ENCODE measurements around the gene ARMC10.
A peak's percentile ranks its signal among the peaks of the same experiment; 100 is the strongest.
"Not testable (repeated sequence)": the region's sequence is repeated elsewhere in the genome, so short reads cannot be mapped to it uniquely, and the experiment has no call there.

ARMC10 gene

DNA sequence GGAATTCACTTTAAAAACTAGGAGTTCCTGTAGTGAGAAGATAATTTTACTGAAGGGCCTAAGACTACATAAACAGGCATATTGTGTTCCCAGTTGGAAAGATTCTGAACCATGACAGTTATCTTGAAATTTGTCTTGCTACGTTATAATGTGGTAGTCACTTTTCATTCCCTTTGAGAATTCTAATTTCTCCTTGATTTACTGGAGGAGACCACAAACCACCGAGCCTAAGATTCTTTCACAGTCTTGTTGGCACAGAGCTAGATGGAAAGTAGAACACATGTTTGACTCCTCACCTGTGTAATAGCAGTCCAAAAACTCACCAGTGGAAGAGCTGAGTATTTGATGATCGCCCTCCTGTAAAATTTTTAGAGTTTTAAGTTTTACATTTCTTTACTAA, 4.9 kb downstream of the ARMC10 start:
- DNase-seq = no peak

DNA sequence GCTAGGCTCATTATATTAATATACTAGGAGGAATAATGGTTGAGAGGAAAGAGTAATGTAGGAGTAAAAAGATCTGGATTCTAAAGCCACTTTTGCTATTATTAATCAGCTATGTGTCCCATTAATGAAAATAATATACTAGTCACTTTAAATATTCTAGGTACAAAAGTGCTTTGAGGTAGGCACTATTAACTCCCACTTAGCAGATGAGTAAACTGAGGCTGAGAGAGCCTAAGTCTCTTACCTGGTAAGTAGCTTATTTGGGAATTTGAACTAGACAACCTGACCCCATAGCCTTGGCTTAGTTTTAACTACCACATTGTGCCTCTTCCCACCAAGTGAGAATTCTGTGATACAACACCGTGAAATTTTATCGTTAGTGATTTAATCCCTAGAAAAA, 6.0 kb downstream of the ARMC10 start:
- no peak for DNase-seq

DNA sequence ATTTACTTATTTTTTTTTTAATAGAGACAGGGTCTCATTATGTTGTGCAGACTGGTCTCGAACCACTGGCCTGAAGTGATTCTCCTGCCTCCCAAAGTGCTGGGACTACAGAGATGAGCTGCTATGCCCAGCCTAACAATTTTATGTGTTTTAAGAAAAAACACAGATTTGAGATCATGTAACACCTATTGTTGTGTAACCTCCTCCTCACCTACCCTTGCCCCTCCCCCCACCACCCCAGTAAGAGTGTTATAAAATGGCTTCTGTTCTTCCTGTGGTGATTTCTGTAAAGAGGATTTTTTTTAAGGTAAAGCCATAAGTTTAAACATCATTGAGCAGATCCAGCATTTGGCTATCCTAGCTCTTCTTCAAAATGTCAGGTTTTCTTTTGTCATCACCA, 7.6 kb downstream of the ARMC10 start:
- DNase-seq = no peak

DNA sequence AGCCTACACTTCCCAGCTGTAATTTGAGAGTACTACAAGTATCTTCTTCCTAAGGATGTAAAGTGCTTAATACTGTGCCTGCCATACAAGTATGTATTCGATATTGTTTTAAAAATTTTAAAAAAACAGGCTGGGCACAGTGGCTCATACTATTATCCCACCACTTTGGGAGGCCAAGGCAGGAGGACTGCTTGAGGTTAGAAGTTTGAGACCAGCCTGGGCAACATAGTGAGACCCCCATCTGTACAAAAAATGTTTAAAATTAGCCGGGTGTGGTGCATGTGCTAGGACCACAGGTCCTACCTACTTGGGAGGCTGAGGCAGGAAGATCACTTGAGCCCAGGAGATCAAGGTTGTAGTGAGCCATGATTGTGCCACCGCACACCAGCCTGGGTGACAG, 8.3 kb downstream of the ARMC10 start:
- DNase-seq = no peak

DNA sequence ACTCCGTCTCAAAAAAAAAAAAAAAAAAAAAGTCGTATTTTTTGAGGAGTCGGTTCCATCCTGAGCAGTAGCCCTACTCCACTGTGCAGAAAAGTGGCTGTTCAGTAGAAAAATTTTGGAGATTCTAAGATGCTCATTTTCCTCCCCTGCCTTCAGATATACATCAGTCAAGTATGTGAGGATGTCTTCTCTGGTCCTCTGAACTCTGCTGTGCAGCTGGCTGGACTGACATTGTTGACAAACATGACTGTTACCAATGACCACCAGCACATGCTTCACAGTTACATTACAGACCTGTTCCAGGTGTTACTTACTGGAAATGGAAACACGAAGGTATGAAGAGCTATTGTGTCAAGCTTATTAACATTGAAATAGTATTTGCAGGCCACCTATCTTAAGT, 17.4 kb downstream of the ARMC10 start:
- not testable (repeated sequence) for DNase-seq

DNA sequence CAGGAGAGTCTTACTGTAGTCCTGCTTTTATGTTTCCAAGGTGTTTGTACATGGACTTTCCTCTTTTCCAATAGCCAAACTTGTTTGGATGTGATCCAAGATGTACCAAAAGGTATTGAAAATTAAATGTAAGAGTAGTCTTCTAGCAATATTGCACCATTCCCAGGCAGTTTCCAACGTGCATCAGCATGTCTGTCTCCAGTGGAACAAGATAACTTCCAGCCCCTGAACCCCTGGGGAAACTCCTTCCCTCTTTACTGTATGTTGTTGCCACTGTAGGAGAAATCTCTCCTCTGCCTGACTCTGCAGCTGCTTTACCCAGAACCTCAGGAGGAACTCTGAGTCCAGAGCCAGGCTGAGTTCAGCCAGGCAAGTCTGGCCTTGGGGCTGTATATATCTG, 18.5 kb downstream of the ARMC10 start:
- DNase-seq = no peak

DNA sequence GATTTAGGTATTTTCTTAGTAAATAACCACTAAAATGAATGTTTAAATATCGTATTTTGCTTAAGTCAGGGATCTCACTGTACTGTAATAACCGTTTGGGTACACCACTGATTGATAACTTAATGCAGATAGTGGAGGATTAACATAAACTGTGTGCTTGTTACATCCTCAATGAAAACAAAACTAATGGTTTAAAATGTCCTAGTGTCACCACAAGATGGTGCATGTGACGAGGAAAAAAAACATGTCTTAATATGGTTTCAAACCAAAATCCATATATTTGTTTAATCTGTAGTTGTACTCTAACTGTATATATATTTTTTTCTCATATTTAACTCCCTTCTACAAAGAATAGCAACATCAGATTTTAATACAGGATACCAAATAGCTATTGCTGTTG, 19.2 kb downstream of the ARMC10 start:
- DNase-seq = peak in 1 of 2 experiments; percentile 6

DNA sequence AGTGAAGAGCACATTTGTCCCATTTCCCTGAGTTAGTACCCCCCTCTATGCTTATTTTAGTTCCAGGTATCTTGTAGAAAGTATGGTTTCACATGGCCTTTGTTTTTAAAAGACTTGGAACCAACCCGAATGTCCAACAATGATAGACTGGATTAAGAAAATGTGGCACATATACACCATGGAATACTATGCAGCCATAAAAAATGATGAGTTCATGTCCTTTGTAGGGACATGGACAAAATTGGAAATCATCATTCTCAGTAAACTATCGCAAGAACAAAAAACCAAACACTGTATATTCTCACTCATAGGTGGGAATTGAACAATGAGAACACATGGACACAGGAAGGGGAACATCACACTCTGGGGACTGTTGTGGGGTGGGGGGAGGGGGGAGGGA, 20.6 kb downstream of the ARMC10 start:
- not testable (repeated sequence) for DNase-seq

DNA sequence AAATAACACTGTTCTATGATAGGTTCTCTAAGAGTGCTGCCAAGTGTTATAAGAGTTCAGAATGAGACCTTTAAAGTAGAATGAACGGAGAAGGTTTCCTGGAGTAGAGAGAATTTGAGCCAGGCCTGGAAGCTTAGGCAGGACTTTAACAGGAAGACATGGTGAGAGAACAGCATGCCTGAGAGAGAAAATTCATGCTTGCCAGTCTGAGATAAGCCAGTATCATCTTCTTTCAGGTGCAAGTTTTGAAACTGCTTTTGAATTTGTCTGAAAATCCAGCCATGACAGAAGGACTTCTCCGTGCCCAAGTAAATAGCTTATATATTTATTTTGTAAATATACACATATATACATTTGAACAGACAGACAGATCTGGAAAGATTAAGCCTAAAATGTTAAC, 22.1 kb downstream of the ARMC10 start:
- DNase-seq = no peak

DNA sequence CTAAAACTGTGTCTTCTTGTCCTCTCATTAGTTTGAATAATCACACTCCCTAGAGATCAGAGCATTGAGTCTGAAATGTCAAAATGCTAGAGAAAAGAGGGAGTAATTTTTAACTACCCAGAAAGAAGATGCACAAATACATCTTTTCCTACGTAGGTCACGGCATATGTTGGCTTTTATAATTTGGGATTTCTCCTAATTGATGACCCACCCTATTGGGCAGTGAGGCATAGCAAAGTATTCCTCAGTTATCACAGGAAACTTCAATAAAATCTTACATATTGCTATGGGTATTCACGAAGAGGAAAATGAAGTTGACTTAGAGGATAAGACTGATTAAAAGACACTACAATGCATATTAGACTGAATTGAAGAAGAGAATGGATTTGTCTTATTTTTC, 25.4 kb downstream of the ARMC10 start:
- no peak for DNase-seq

DNA sequence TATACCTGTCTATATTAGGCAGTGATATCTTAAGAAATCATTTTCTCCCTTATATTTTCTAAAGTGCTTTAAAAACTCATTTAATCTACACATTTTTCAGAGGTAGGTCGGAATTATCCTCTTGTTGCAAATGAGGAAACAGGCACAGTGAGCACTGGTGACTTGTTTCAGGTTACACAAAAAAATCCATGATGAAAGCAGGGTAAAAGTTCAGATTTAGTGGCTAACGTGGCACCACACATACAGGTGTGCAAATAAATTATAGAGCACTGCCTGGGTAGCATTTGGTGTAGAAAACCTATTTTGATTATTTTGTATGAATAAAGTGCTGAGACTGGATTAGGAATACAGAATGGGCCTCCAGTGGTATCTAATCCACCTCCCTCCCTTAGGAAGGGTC, 26.6 kb downstream of the ARMC10 start:
- DNase-seq = no peak

DNA sequence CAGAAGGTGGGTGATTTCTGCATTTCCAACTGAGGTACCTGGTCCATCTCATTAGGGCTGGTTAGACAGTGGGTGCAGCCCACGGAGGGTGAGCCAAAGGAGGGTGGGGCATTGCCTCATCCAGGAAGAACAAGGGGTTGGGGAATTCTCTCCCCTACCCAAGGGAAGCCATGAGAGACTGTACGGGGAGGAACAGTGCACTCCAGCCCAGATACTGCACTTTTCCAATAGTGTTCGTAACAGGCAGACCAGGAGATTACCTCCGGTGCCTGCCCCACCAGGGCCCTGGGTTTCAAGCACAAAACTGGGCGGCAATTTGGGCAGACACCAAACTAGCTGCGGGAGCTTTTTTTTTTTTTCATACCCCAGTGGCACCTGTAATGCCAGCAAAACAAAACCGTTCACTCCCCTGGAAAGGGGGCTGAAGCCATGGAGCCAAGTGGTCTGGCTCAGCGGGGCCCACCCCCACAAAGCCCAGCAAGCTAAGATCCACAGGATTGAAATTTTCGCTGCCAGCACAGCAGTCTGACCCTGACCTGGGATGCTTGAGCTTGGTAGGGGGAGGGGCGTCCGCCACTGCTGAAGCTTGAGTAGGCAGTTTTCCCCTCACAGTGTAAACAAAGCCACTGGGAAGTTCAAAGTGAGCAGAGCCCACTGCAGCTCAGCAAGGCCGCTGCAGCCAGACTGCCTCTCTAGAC, 31.2 kb downstream of the ARMC10 start:
- no peak for DNase-seq

DNA sequence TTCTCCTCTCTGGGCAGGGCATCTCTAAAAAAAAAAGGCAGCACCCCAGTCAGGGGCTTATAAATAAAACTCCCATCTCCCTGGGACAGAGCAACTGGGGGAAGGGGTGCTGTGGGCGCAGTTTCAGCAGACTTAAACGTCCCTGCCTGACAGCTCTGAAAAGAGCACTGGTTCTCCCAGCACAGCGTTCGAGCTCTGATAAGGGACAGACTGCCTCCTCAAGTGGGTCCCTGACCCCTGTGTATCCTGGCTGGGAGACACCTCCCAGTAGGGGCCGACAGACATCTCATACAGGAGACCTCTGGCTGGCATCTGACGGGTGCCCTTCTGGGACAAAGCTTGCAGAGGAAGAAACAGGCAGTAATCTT, 31.7 kb downstream of the ARMC10 start:
- not testable (repeated sequence) for DNase-seq

DNA sequence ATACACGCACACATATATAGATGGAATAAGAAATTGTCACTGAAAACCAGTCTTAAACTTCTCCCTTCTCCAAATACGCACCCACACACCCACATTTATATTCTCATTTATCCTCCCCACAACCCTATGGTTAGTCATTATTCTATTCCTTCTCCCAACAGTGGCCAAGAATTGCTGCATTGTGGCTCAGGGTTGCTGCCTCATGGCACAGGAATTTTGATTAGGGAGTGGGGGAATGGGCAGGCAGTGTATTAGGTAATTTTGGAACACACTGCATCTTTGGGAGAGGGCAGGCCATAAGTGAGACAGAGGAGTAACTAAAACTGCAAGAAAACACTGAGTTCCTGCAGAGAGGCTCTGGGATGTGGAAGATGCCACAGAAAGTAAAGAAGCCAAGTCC, 38.2 kb downstream of the ARMC10 start:
- DNase-seq = no peak

DNA sequence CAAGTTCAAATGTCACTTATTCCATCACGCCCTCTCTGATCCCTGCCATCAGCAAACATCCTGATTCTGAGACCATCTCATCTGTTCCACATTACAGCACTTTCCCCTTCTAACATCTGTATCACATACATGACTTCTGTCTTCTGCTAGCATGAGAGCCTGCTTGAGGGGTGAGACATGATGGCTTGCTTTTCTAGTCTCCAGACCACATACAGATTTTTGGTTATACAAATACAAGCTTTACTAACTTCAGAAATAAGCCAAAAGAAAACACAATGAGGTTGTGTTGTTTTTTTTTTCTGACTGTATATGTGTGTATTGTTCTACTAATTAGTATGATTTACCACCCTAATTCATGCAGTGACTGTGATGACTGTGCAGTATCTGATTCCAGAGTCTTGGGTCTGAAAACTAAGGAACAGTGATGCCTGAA, 39.7 kb downstream of the ARMC10 start:
- no peak for DNase-seq

DNA sequence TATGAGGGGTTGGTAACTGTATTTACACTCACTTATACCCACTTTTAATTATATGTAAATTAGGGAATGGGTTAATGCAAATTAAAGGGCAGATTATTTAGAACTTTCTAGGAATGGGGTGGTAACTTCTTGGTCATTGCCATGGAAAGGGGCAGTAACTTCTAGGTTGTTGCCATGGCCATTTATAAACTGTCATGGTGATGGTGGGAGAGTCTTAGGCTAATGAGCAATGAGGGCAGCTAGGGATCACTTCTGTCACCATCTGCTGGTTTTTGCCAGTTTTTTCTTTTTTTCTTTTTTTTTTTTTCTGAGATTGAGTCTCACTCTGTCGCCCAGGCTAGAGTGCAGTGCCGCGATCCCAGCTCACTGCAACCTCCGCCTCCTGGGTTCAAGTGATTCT, 40.8 kb downstream of the ARMC10 start:
- no peak for DNase-seq

DNA sequence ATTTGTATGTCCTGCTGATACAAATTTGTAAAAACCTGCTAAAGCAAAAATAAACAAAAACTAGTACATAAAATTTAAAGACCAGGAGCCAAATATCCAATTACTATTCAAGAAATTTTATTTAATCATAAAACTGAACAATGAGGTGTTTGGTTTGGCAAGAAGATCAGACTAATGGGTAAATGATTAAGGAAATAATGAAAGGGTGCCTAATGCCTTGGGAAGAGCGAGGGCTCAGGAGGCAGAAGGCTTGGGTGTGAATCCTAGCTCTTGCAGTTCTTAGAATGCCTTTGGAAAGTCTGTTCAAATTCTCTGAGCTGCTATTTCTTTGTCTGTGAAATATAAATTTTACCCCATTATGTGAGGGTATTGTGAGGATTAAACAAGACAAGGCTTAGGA, 41.6 kb downstream of the ARMC10 start:
- DNase-seq = no peak

DNA sequence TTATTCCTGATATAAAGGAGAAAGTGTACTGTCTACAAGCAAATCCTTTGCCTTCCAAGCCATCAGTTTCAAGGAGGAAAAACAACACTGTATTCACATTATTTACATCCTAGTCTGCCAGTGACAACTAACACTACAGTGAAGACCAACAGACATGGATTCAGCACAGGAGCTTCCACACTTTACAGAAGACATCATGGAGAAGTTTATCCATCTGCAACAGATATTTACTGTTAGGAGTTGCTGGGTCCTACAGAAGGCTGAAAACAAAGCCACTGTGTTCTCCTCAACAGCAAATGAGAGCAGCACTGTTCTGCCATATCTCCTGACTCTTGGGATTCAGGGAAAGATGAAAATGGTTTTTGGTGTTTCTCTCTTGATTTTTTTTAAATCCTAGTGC, 42.1 kb downstream of the ARMC10 start:
- no peak for DNase-seq

DNA sequence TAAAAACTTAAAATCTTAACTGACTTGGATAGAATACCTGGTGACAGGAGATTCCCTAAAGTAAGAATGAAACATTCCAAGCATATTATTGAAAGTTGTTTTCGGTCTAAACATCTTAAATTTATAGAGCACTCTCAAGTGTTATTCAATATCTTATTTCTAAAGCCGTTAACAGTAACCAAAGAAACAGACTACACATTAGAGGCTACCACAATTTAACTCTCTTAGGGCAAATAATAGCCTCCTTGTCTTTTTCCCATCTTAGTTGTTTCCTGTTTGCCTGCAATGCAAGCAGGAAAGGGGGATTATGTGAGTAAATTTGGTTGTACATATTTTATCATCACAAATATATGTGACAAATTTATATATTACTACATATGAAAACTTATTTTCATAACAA, 42.5 kb downstream of the ARMC10 start:
- DNase-seq = no peak

DNA sequence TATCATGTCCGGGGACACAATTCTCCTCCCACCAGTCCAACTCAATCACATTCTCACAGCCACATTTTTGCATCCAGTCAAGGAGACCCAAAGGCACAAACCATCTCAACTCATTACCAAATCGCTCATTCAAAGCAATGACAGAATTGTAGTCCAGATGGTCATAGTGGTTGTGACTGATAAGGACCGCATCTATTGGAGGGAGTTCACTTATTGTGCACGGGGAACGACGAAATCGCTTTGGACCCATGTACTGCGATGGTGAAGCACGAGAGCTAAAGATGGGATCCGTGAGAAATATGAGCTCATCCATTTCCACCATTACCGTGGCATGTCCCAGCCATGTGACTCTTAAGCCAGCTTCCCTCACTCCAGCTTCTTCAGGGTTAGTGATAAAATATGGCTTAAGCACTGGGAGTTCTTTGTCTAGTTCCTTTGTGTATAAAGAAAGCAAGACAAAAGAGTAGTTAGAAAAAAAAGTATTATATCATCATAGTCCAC, 44.9 kb downstream of the ARMC10 start:
- no peak for DNase-seq

DNA sequence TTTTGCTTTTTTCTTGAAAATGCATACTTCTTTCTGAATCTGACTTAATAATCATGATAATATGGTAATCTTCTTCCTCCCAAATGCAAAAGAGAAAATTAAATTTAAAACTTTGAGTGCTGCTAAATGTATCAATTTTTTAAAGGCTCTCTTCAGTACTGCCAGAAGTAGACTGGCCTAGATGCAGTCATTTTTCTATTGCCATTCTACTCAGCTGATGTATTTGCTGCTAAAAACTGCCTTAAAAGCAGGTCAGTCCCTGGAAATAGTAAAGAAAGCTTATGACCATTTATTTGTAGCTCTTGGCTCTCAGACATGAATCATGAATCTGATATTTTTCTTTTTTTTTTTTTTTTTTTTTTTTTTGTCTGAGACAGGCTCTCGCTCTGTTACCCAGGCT, 45.4 kb downstream of the ARMC10 start:
- no peak for DNase-seq

DNA sequence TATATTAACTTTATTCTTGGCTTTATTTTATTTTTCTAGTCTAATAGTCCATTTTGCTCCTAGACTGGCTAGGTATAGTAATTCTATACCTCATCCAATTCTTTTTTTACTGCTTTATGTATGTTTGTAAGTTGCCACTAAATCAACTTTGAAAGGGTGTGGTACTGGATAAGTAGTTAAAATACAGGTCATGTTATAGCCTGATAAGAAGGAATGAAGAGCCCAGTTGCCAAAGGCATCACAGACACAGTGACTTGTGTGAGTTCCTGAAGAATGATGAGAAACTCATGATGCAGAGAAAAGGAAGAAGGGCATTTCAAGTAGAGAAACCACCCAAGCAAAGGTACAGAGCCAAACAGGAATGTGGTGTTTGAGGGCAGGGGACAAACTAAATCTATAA, 46.7 kb downstream of the ARMC10 start:
- no peak for DNase-seq

DNA sequence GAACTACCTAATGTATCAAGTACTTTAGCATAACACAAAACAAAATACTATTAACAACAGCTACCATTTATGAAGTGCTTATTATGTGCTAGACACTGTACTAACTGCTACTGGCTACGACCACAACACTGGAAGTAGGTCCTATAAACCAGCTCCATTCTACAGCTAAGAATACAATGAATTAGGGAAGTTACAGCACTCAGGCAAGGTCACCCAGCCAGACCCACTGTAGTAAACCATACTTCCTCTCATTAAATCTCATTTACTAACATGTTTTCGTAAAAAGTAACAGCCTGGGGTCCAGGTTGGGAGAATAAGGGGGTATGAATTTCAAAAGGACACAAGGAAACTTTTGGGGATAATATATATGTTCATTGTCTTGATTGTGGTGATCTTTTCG, 48.6 kb downstream of the ARMC10 start:
- no peak for DNase-seq

DNA sequence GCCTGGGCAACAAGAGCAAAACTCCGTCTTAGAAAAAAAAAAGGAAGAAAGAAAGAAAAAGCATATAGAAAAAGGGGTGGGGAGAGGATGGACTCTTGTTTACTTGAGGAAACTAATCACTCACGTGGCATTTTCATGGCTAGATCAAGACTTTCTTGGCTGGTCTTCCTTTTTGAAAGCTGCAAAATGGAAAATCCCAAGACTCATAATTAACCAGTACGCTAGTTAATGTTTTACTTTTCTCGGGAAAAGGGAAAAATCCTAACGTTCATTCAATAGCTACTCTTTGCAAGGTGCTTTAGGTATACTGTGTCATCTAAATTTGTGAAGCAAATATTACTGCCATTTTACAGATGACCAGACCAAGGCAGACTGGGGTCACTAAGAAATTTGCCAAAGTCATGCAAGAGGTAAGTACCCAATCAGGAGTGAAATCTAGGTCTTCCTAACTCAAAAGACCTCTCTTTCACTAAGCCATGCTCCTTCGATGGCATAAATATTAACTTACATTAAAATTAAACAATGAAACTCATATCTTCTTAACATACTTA, 49.6 kb downstream of the ARMC10 start:
- DNase-seq = no peak

DNA sequence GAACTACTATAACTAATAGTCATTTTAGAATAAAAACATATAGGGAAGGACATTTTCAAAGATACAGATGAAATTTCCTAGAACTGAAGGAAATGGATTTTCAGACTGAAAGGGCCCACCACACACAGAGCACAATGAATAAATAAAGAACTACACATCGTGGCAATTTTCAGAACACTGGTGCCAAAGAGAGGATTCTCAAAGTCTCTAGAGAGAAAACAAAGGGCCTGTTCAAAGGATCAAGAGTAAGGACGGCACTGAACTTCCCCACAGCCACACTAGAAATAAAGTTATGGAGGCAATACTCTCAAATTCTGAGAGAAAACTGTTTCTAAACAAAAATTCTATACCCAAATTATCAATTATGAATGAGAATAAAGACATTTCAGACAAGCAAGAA, 52.1 kb downstream of the ARMC10 start:
- DNase-seq = no peak
